Inflammatory macrophage treated with lipopolysaccharide for 1 hour (primary cell): Measurements from ENCODE around the gene PMF1.
"Not testable (repeated sequence)": the region's sequence is repeated elsewhere in the genome, so short reads cannot be mapped to it uniquely, and the experiment has no call there.

ENCODE experiments used
- DNase-seq, 2 donors: peaks; one replicate each; pipeline ENCODE4 v3.0.0-alpha.2; 2020 to 2022

Gene PMF1

GRCh38 chr1:156212833-156213643 lies at the start of gene PMF1:
PMF1 (plus strand) TSS chr1:156213007; CDS start chr1:156213016, 9 bp downstream.
- DNase-seq, result peak; percentile 95

GRCh38 chr1:156163712-156164111 lies 49.1 kb upstream of the PMF1 start:
- no peak for DNase-seq

GRCh38 chr1:156164125-156164831 lies 48.5 kb upstream of the PMF1 start:
- DNase-seq, result no peak

GRCh38 chr1:156165083-156165482 lies 47.7 kb upstream of the PMF1 start:
- peak; percentile 91 to 93 for DNase-seq

GRCh38 chr1:156167536-156167935 lies 45.3 kb upstream of the PMF1 start:
- no peak for DNase-seq

- DNase-seq, result no peak
Observed at GRCh38 chr1:156172696-156173470, 39.9 kb upstream of the PMF1 start.

- no peak for DNase-seq
Observed at GRCh38 chr1:156176610-156177210, 36.1 kb upstream of the PMF1 start.

GRCh38 chr1:156177919-156178654 lies 34.7 kb upstream of the PMF1 start:
- no peak for DNase-seq

- DNase-seq, result no peak
Observed at GRCh38 chr1:156180471-156180870, 32.3 kb upstream of the PMF1 start.

GRCh38 chr1:156181391-156181924 lies 31.3 kb upstream of the PMF1 start:
- DNase-seq, result not testable (repeated sequence)

- DNase-seq, result not testable (repeated sequence)
Observed at GRCh38 chr1:156182010-156182779, 30.6 kb upstream of the PMF1 start.

GRCh38 chr1:156186347-156187177 lies 26.2 kb upstream of the PMF1 start:
- peak in 1 of 2 donors; percentile 12 for DNase-seq

GRCh38 chr1:156190265-156190664 lies 22.5 kb upstream of the PMF1 start:
- DNase-seq, result not testable (repeated sequence)

- DNase-seq, result peak in 1 of 2 donors; percentile 6
Observed at GRCh38 chr1:156191292-156191964, 21.4 kb upstream of the PMF1 start.

- DNase-seq, result no peak
Observed at GRCh38 chr1:156193208-156193487, 19.7 kb upstream of the PMF1 start.

GRCh38 chr1:156193488-156194299 lies 19.1 kb upstream of the PMF1 start, which contains the start of gene SLC25A44:
SLC25A44 (plus strand) TSS chr1:156194104; CDS start chr1:156199848, 5,744 bp downstream.
- peak; percentile 98 to 100 for DNase-seq

- DNase-seq, result no peak
Observed at GRCh38 chr1:156194300-156194652, 18.5 kb upstream of the PMF1 start.

- no peak for DNase-seq
Observed at GRCh38 chr1:156195853-156196252, 17.0 kb upstream of the PMF1 start.

GRCh38 chr1:156196445-156196844 lies 16.4 kb upstream of the PMF1 start:
- DNase-seq, result no peak
